DMS153 (cell line): Measurements from ENCODE around the gene TBC1D2.

Experiments used
- DNase-seq: peaks from one replicate; lab custom pipeline; 2025; lab: John Stamatoyannopoulos, UW

The TBC1D2 gene

GRCh38 chr9:98241357-98242300 lies 13.8 kb downstream of the TBC1D2 start:
- no peak for DNase-seq

GRCh38 chr9:98240475-98240874 lies 15.0 kb downstream of the TBC1D2 start:
- DNase-seq, result no peak

- no peak for DNase-seq
These were observed 18.5 kb downstream of the TBC1D2 start for GRCh38 chr9:98236901-98237487.

GRCh38 chr9:98235126-98235525 lies 20.3 kb downstream of the TBC1D2 start:
- no peak for DNase-seq

GRCh38 chr9:98234245-98234825 lies 21.1 kb downstream of the TBC1D2 start:
- DNase-seq, result no peak

- no peak for DNase-seq
These were observed 22.5 kb downstream of the TBC1D2 start for GRCh38 chr9:98232926-98233325.

- DNase-seq, result no peak
These were observed 23.5 kb downstream of the TBC1D2 start for GRCh38 chr9:98231770-98232478.

GRCh38 chr9:98230789-98231188 lies 24.7 kb downstream of the TBC1D2 start:
- no peak for DNase-seq

- no peak for DNase-seq
These were observed 25.1 kb downstream of the TBC1D2 start for GRCh38 chr9:98230304-98230703.

GRCh38 chr9:98229620-98230019 lies 25.8 kb downstream of the TBC1D2 start:
- no peak for DNase-seq

- no peak for DNase-seq
These were observed 26.4 kb downstream of the TBC1D2 start for GRCh38 chr9:98229090-98229395.

- DNase-seq, result no peak
These were observed 26.9 kb downstream of the TBC1D2 start for GRCh38 chr9:98228392-98229089.

- DNase-seq, result no peak
These were observed 27.6 kb downstream of the TBC1D2 start for GRCh38 chr9:98227883-98228282.

GRCh38 chr9:98226957-98227356 lies 28.5 kb downstream of the TBC1D2 start:
- DNase-seq, result no peak

GRCh38 chr9:98226516-98226915 lies 28.9 kb downstream of the TBC1D2 start:
- no peak for DNase-seq

- DNase-seq, result no peak
These were observed 30.4 kb downstream of the TBC1D2 start for GRCh38 chr9:98225015-98225442.

GRCh38 chr9:98222885-98223691 lies 32.4 kb downstream of the TBC1D2 start:
- DNase-seq, result no peak

GRCh38 chr9:98220911-98221310 lies 34.5 kb downstream of the TBC1D2 start:
- DNase-seq, result no peak

GRCh38 chr9:98219794-98220370 lies 35.6 kb downstream of the TBC1D2 start:
- DNase-seq, result no peak

- DNase-seq, result no peak
These were observed 36.1 kb downstream of the TBC1D2 start for GRCh38 chr9:98219364-98219716.
